HEK293T (cell line): ENCODE results near the gene CPEB4.

Experiments
- ARNT ChIP-seq: fragments of 450-650 bp; IDR thresholded peaks from 2 replicates; pipeline ENCODE4 v1.6.1; 2017; ENCODE audit warnings: mild to moderate bottlenecking
- BHLHE40 ChIP-seq: fragments of 450-650 bp; IDR thresholded peaks from 2 replicates; pipeline ENCODE4 v1.6.1; 2016; ENCODE audit warnings: mild to moderate bottlenecking, moderate library complexity, borderline replicate concordance
- CTBP1 ChIP-seq: fragments of 450-650 bp; IDR thresholded peaks from 2 replicates; pipeline ENCODE4 v1.6.1; 2016; ENCODE audit warnings: borderline replicate concordance
- ELF4 ChIP-seq: fragments of 450-650 bp; IDR thresholded peaks from 2 replicates; pipeline ENCODE4 v1.6.1; 2017; ENCODE audit warnings: antibody characterized with exemption
- FOXK2 ChIP-seq: fragments of 450-650 bp; IDR thresholded peaks from 2 replicates; pipeline ENCODE4 v1.6.1; 2016; ENCODE audit warnings: mild to moderate bottlenecking
- FOXM1 ChIP-seq: fragments of 450-650 bp; IDR thresholded peaks from 2 replicates; pipeline ENCODE4 v1.6.1; 2017; ENCODE audit warnings: mild to moderate bottlenecking, borderline replicate concordance
- HDGF ChIP-seq: fragments of 450-650 bp; IDR thresholded peaks from 2 replicates; pipeline ENCODE4 v1.6.1; 2017; ENCODE audit warnings: antibody characterized with exemption, borderline replicate concordance
- L3MBTL2 ChIP-seq: fragments of 450-650 bp; conservative IDR thresholded peaks from 2 replicates; pipeline ENCODE4 v1.6.1; 2016; ENCODE audit warnings: mild to moderate bottlenecking
- LEF1 ChIP-seq: fragments of 450-650 bp; IDR thresholded peaks from 2 replicates; pipeline ENCODE4 v1.6.1; 2017; ENCODE audit warnings: mild to moderate bottlenecking, borderline replicate concordance
- SP1 ChIP-seq: fragments of 450-650 bp; IDR thresholded peaks from 2 replicates; pipeline ENCODE4 v1.6.1; 2017
- SUZ12 ChIP-seq: fragments of 450-650 bp; IDR thresholded peaks from 2 replicates; pipeline ENCODE4 v1.6.1; 2016; ENCODE audit warnings: mild to moderate bottlenecking
- TARDBP ChIP-seq: fragments of 450-650 bp; IDR thresholded peaks from 2 replicates; pipeline ENCODE4 v1.6.1; 2016
- ZNF384 ChIP-seq: fragments of 450-650 bp; IDR thresholded peaks from 2 replicates; pipeline ENCODE4 v1.6.1; 2016

DNA sequence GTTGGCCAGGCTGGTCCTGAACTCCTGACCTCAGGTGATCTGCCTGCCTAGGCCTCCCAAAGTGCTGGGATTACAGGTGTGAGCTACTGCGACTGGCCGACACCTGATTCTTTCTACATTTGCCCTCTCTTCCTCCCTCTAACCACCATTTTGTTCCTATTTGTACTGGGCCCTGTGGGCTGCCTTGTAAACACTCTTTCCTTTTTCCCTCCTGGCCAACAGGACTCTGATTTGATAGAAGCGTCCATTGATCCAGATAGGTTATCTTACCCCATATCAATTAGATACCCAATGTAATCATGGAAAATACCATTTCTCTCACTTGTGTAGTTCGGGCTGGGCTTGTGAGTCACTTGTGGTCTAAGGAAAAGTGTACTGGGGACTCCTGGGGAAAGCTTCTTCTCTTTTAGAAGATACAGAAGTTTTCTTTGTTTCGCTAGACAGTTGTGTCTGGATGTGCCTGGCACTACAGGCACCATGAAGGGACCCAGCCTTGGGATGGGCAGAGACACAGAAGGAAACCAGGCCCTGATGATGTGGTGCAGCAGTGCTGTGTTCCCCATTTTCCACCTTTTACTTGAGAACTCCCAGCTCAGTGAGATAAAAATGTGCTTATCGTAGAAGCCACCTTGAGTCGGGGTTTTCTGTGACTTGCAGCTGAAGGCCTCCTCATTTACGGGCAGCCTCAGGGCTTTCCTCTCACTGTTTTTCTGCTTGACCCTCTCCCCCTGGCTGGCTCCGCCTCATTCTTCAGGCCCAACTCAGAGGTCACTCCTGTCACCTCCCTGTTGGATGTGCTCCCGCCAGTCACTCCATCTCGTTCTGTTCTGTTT, 32.8 kb upstream of the CPEB4 start:
- TF ChIP-seq FOXM1, result no peak
- no peak for TF ChIP-seq ARNT
- TF ChIP-seq SUZ12, result no peak
- TF ChIP-seq CTBP1, result no peak
- no peak for TF ChIP-seq SP1
- no peak for TF ChIP-seq LEF1
- no peak for TF ChIP-seq HDGF
- TF ChIP-seq L3MBTL2, result no peak
- TF ChIP-seq ZNF384, result no peak
- TF ChIP-seq ELF4, result no peak
- no peak for TF ChIP-seq TARDBP
- TF ChIP-seq BHLHE40, result no peak
- no peak for TF ChIP-seq FOXK2
